Erythroblast (primary cell): ENCODE results near the gene CACNA2D4.

Experiments used
- GATA1 ChIP-seq: IDR thresholded peaks from 2 replicates; pipeline ENCODE4 v1.6.1; 2011; ENCODE audit warnings: low read depth, mild to moderate bottlenecking, control low read depth, low read length, moderate library complexity
- POLR2A ChIP-seq: IDR thresholded peaks from 2 replicates; pipeline ENCODE4 v1.6.1; 2011; ENCODE audit warnings: mild to moderate bottlenecking, low read length

GRCh38 chr12:1828856-1829255 is 89.6 kb downstream of the CACNA2D4 start:
- TF ChIP-seq POLR2A = no peak
- no peak for TF ChIP-seq GATA1
